ENCODE data around the gene AP2A2. TPM values are rescaled to one million over a fixed set of nuclear protein-coding genes. Genes with fewer than 3 reads are reported as not detected.
A peak's percentile ranks its signal among the peaks of the same experiment; 100 is the strongest.
"Not testable (repeated sequence)": the region's sequence is repeated elsewhere in the genome, so short reads cannot be mapped to it uniquely, and the experiment has no call there.

Gene AP2A2
- total RNA-seq, 4 donors from 2014 or later, result 21.2 to 26.1 (median 25.7) TPM

DNA sequence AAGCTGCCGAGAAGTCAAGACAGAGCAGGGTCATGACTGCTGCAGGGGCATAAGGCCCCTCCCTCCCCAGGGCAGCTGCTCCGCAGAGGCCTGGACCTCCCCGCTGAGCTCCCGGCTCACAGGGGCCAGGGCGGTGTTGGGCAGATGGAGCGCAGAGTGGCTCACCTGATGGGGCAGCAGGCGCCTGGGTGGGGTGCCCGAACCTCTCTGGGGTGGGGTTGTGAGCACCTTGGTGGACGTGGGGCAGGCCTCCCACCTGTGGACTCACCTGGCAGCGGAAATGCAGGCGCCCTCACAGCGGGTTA, 87.9 kb downstream of the AP2A2 start:
- TF ChIP-seq, protein P1, sequence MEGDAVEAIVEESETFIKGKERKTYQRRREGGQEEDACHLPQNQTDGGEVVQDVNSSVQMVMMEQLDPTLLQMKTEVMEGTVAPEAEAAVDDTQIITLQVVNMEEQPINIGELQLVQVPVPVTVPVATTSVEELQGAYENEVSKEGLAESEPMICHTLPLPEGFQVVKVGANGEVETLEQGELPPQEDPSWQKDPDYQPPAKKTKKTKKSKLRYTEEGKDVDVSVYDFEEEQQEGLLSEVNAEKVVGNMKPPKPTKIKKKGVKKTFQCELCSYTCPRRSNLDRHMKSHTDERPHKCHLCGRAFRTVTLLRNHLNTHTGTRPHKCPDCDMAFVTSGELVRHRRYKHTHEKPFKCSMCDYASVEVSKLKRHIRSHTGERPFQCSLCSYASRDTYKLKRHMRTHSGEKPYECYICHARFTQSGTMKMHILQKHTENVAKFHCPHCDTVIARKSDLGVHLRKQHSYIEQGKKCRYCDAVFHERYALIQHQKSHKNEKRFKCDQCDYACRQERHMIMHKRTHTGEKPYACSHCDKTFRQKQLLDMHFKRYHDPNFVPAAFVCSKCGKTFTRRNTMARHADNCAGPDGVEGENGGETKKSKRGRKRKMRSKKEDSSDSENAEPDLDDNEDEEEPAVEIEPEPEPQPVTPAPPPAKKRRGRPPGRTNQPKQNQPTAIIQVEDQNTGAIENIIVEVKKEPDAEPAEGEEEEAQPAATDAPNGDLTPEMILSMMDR (IDR thresholded peaks at IDR 0.05 in 4 of 5, conservative IDR thresholded peaks at IDR 0.05 in 1 of 5), result no peak
- ATAC-seq (no peak), DNase-seq (no peak)
- no peaks in the 10 kb centered on the region for H3K9me3 ChIP-seq
- H3K4me3 ChIP-seq, result no peak overlapping the region
- peaks cover 0 to 27% of the 10 kb centered on the region in 2 donors for H3K36me3 ChIP-seq
- H3K4me1 ChIP-seq, result peaks cover 0 to 4% of the 10 kb centered on the region in 2 donors
- no peaks in the 10 kb centered on the region for H3K27me3 ChIP-seq
- intact Hi-C loops (cut with DNase I; ENCODE audit: low total_unique reads) (no loop called here), in situ Hi-C loops (cut with MboI; ENCODE audit: low sequenced_read_pairs in 4 of 4) (no loop called here)
- no peak overlapping the region for H3K27ac ChIP-seq

DNA sequence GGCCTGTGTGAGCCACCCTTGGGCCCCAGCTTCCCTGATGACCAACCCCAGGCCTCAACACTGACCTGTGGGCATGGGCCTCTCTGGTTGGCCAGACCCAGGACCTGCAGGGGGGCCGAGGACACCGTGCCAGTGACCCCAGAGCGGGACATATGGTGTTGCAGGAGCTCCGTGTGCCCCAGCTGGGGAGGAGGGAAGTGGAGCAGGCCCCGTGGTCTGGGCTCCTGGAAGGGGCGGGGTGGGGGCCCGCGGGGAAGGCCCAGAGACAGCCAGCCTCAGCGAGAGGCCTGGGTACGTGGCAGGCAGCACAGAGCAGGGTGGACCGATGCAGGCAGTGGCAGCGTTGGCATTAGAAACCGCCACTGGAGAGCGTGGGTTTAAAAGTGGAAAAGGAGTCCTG, 88.6 kb downstream of the AP2A2 start:
- no peak for TF ChIP-seq POLR2A (IDR thresholded peaks at IDR 0.05)
- TF ChIP-seq, protein P1 (IDR thresholded peaks at IDR 0.05 in 4 of 5, conservative IDR thresholded peaks at IDR 0.05 in 1 of 5), result no peak
- DNase-seq (no peak), ATAC-seq (no peak)
- no peaks in the 10 kb centered on the region for H3K27me3 ChIP-seq
- H3K36me3 ChIP-seq, result peaks cover 0 to 27% of the 10 kb centered on the region in 2 donors
- in situ Hi-C loops (cut with MboI; ENCODE audit: low sequenced_read_pairs in 4 of 4) (no loop called here), intact Hi-C loops (cut with DNase I; ENCODE audit: low total_unique reads) (no loop called here)
- H3K9me3 ChIP-seq, result no peaks in the 10 kb centered on the region
- peaks cover 0 to 4% of the 10 kb centered on the region in 2 donors for H3K4me1 ChIP-seq
- no peak overlapping the region for H3K4me3 ChIP-seq
- no peak overlapping the region for H3K27ac ChIP-seq

DNA sequence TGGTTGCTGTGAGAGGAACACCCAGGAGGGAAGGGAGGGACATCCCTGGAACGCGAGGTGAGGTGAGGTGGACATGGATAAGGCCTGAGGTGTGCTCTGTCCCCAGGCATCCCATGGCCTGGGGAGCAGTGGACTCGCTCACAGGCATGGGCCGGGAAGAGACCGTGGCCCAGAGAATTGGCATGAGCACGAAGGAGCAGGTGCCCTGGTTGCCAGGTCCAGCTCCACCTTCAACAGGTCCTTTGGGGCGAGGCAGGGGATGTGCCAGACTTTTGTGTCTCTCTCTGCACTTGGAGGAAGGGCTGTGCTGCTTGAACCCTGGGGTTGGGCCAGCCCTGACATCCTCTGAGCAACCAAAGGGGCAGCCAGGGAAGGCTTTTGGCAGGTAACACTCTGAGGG, 89.4 kb downstream of the AP2A2 start:
- Histone ChIP-seq H3K4me1 (peaks cover 0 to 4% of the 10 kb centered on the region in 2 donors), H3K27me3 (no peaks in the 10 kb centered on the region), H3K9me3 (no peaks in the 10 kb centered on the region), H3K27ac (no peak overlapping the region), H3K36me3 (peaks cover 0 to 22% of the 10 kb centered on the region in 2 donors), H3K4me3 (no peak overlapping the region)
- no peak for DNase-seq
- TF ChIP-seq, protein P1 (IDR thresholded peaks at IDR 0.05 in 4 of 5, conservative IDR thresholded peaks at IDR 0.05 in 1 of 5), result no peak
- TF ChIP-seq POLR2A (IDR thresholded peaks at IDR 0.05), result no peak
- ATAC-seq, result no peak
- intact Hi-C loops (cut with DNase I; ENCODE audit: low total_unique reads), result no loop called here
- in situ Hi-C loops (cut with MboI; ENCODE audit: low sequenced_read_pairs in 4 of 4), result no loop called here

DNA sequence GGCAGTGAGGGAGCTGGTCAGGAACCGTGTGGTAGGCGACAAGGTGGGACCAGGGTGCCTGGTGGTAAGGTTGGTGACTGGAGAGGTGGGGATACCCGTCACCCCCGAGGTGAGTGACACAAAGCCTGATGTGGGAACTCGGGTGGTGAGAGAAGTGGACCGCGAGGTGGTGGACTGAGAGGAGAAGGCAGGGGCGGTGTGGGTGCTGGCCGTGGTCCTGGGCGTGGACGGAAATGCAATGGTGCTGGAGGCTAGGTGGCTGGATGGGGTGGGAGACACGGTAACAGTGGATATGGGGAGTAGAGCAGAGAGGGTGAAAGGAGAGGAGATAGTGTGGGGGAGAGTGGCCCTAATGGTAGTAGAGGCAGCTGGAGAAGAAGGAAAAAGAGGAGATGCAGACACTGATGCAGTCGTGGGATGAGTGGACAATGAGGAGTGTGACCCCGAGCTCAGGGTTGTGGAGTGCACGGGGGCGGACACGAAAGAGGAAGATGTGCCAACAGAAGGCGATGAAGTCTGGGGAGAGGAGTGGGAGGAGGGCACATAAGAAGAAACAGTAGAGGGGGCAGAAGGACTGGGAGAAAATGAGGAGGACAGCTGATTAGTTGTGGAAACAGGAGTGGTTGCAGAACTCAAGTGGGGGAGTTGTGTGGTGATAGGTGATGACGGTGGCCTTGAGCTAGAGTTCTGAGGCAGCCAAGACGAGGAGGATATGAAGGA, 90.3 kb downstream of the AP2A2 start:
- H3K4me1 ChIP-seq, result peaks cover 0 to 4% of the 10 kb centered on the region in 2 donors
- no peak overlapping the region for H3K4me3 ChIP-seq
- H3K9me3 ChIP-seq, result no peaks in the 10 kb centered on the region
- no peaks in the 10 kb centered on the region for H3K27me3 ChIP-seq
- TF ChIP-seq, protein P1 (IDR thresholded peaks at IDR 0.05 in 4 of 5, conservative IDR thresholded peaks at IDR 0.05 in 1 of 5), result no peak
- no peak for TF ChIP-seq POLR2A (IDR thresholded peaks at IDR 0.05)
- H3K36me3 ChIP-seq, result peaks cover 0 to 12% of the 10 kb centered on the region in 2 donors
- H3K27ac ChIP-seq, result no peak overlapping the region
- intact Hi-C loops (cut with DNase I; ENCODE audit: low total_unique reads), result no loop called here
- in situ Hi-C loops (cut with MboI; ENCODE audit: low sequenced_read_pairs in 4 of 4), result no loop called here
- no peak for DNase-seq
- ATAC-seq, result no peak

DNA sequence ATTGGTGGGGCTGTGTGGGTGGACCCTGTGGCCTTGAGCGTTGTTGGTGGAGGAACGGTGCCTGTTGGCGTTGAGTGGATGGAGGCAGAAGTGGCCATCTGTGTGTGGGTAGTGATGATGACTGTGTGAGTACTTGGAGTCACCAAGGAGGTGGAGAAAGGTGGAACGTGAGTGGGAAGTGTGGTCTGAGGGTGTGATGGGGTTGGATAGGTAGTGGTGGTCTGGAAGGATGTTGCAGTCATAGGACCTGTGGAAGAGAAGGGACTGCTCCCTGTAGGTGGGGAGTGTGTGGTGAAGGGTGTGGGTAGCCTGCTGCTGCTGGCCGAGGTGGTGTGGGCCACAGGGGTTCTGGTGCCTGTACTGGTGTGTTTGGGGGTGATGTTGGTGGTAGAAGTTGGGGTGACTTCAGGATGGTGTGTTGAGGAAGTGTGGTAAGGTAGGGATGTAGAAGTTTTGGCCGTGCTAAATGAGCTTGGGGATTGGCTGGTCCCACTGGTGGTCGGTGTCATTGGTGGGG, 91.0 kb downstream of the AP2A2 start:
- H3K4me1 ChIP-seq; H3K36me3 ChIP-seq; in situ Hi-C loops (cut with MboI; ENCODE audit: low sequenced_read_pairs in 4 of 4): not testable (repeated sequence)

More for the DNA sequence above, 91.0 kb downstream of the AP2A2 start:
- DNase-seq; H3K27me3 ChIP-seq; H3K4me3 ChIP-seq; H3K27ac ChIP-seq; intact Hi-C loops (cut with DNase I; ENCODE audit: low total_unique reads); H3K9me3 ChIP-seq: not testable (repeated sequence)
- peak; percentile 17 to 49 for ATAC-seq
